GM18499 (cell line): ENCODE data around the gene PRUNE2.

ENCODE experiments used
- ATAC-seq: cut with Tn5 transposase; IDR thresholded peaks from one replicate; pipeline ENCODE4 v1.9.1; 2021; ENCODE audit warnings: moderate number of reproducible peaks; ENCODE audit not compliant: insufficient read depth, unreplicated experiment

Gene PRUNE2

GRCh38 chr9:76644171-76644570 is 261.7 kb downstream of the PRUNE2 start:
- no peak for ATAC-seq

- ATAC-seq = peak; percentile 91
Measured at GRCh38 chr9:76643399-76644117, 262.4 kb downstream of the PRUNE2 start.

- ATAC-seq = no peak
Measured at GRCh38 chr9:76642701-76643209, 263.2 kb downstream of the PRUNE2 start.

- no peak for ATAC-seq
Measured at GRCh38 chr9:76642074-76642473, 263.8 kb downstream of the PRUNE2 start.

GRCh38 chr9:76638001-76638400 is 267.9 kb downstream of the PRUNE2 start:
- ATAC-seq = no peak

GRCh38 chr9:76637416-76637815 is 268.5 kb downstream of the PRUNE2 start:
- ATAC-seq = no peak

- ATAC-seq = no peak
Measured at GRCh38 chr9:76634356-76635054, 271.4 kb downstream of the PRUNE2 start.

GRCh38 chr9:76630916-76631315 is 275.0 kb downstream of the PRUNE2 start:
- ATAC-seq = no peak

- no peak for ATAC-seq
Measured at GRCh38 chr9:76629205-76629990, 276.5 kb downstream of the PRUNE2 start.

GRCh38 chr9:76628155-76628554 is 277.8 kb downstream of the PRUNE2 start:
- ATAC-seq = no peak

GRCh38 chr9:76626980-76627379 is 278.9 kb downstream of the PRUNE2 start:
- no peak for ATAC-seq

GRCh38 chr9:76626141-76626540 is 279.8 kb downstream of the PRUNE2 start:
- no peak for ATAC-seq

- peak; percentile 89 for ATAC-seq
Measured at GRCh38 chr9:76624391-76625048, 281.4 kb downstream of the PRUNE2 start.

GRCh38 chr9:76620996-76621395 is 284.9 kb downstream of the PRUNE2 start:
- no peak for ATAC-seq

- no peak for ATAC-seq
Measured at GRCh38 chr9:76620581-76620980, 285.3 kb downstream of the PRUNE2 start.

- no peak for ATAC-seq
Measured at GRCh38 chr9:76619640-76620039, 286.3 kb downstream of the PRUNE2 start.

GRCh38 chr9:76619197-76619596 is 286.7 kb downstream of the PRUNE2 start:
- ATAC-seq = no peak

- ATAC-seq = no peak
Measured at GRCh38 chr9:76618762-76619161, 287.2 kb downstream of the PRUNE2 start.

GRCh38 chr9:76617497-76618175 is 288.3 kb downstream of the PRUNE2 start:
- no peak for ATAC-seq

GRCh38 chr9:76616780-76617179 is 289.1 kb downstream of the PRUNE2 start:
- ATAC-seq = no peak
